ENCODE results near the gene EIF4EBP3. TPM values are rescaled to one million over a fixed set of nuclear protein-coding genes. Genes with fewer than 3 reads are reported as not detected.
A peak's percentile ranks its signal among the peaks of the same experiment; 100 is the strongest.

The EIF4EBP3 gene
- total and polyA plus RNA-seq, 10 of the 15 experiments (the other 5 are each of a cell fraction or from before 2014, with no cell fraction given), result 3.5 to 16.1 (median 6.2) TPM

DNA sequence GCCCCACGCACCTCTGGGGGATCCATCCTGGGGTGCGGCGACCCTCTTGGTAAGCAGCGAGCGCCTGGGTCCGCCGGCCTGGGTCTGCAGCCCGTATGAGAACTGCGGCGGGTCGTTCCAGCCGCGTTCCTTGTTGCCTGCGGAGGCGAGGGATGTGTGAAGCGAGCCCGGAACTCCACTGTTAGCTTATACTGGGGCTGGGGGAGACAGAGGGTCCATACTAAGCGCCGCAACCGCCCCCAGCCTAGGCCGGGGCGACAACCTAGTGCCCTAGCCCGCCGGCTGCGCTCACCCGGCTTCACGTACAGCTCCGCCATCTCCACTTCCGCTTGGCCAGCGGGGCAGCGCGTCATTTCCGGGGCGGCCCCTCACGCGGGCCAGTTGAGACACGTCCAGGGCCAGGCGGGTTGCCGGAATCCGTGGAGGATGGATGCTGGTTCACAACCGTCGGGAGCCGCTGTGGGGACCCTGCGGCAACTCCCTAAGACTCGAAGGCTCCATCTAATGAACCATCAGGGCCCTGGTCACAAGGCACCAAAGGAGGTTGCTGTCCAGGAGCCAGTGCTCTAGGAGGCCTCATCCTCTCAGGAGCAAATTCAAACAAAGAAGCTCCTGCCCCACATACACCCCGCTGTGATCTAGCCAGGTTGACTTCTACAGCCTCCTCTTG, 9.8 kb downstream of the EIF4EBP3 start, which contains the start of gene SRA1:
Gene SRA1 (minus strand): TSS at position 338 of the 670 bp plus-strand sequence. CDS start 21 bp downstream, at position 317.
- no TSS peak for BruUV-seq (replicated peaks)
- FAIRE-seq (no peak), DNase-seq (ENCODE audit: low read depth, low spot score) (peak; percentile 60), ATAC-seq (peak; percentile 93)
- peaks cover 0 to 6% of the 10 kb centered on the region in 2 experiments; a peak in 2 of 4 replicates for H3K36me3 ChIP-seq (ENCODE audit: control insufficient read depth in 2 of 2, insufficient read depth in 2 of 2, low read length in 1 of 2)
- peak within 1 kb of the TSS; percentile 95 for H3K27ac ChIP-seq (ENCODE audit: control insufficient read depth, insufficient read depth)
- intact Hi-C loops (cut with micrococcal nuclease; ENCODE audit: unreplicated experiment) (loop anchor here (2.0 kb wide), 1 partner anchor 24 kb away; no protein-coding TSS in a partner anchor), in situ Hi-C loops (cut with MboI) (no loop called here)
- H4K20me1 ChIP-seq (ENCODE audit: control insufficient read depth, insufficient read depth), result no peaks in the 10 kb centered on the region
- peak within 1 kb of the TSS; percentile 89 for H3K9ac ChIP-seq (ENCODE audit: control insufficient read depth, insufficient read depth, low read length)
- ChIA-PET SMC1A (ENCODE audit: uncharacterized antibody, unreplicated experiment) (interaction anchor here (0.7 to 2.5 kb wide), 6 partner anchors 9 to 154 kb away, joined by 3 to 11 read pairs (median 6); partner anchors contain the start of gene EIF4EBP3), POLR2A (interaction anchor here (1.2 to 3.6 kb wide), 6 partner anchors 9 to 156 kb away, joined by 3 to 23 read pairs (median 10); partner anchors contain the start of genes ANKHD1, EIF4EBP3, IK and NDUFA2), CTCF (interaction anchor here (0.9 to 1.6 kb wide), 4 partner anchors 9 to 185 kb away, joined by 3 to 9 read pairs (median 4); partner anchors contain the start of gene EIF4EBP3), RAD21 (ENCODE audit: unreplicated experiment) (interaction anchor here (0.6 to 1.3 kb wide), 5 partner anchors 9 to 156 kb away, joined by 3 to 7 read pairs (median 3); partner anchors contain the start of genes ANKHD1 and EIF4EBP3)
- H3K79me2 ChIP-seq (ENCODE audit: control insufficient read depth, insufficient read depth, low read length), result peaks cover 49% of the 10 kb centered on the region
- peak within 1 kb of the TSS; percentile 91 for H3K4me3 ChIP-seq
- H3K4me1 ChIP-seq (ENCODE audit: control insufficient read depth, insufficient read depth, low read length), result peaks cover 22% of the 10 kb centered on the region
- no peaks in the 10 kb centered on the region for H3K27me3 ChIP-seq (replicated peaks in 1 of 2; ENCODE audit: control insufficient read depth in 2 of 2, insufficient read depth in 2 of 2, low read length in 1 of 2)
- H3K9me3 ChIP-seq (replicated peaks; ENCODE audit: control insufficient read depth, insufficient read depth, low read length), result no peaks in the 10 kb centered on the region
- WGBS (ENCODE audit: insufficient coverage, insufficient replicate concordance, low lambda C conversion rate, missing lambda C conversion rate), result under 1% methylated on average over 44 of the region's 46 CpGs
- peak within 1 kb of the TSS; percentile 79 for H2AFZ ChIP-seq (ENCODE audit: control insufficient read depth, low read depth, low read length)
- peak within 1 kb of the TSS; percentile 97 for H3K4me2 ChIP-seq (ENCODE audit: control insufficient read depth, insufficient read depth)
- TF ChIP-seq BRCA1 (IDR thresholded peaks at IDR 0.05; ENCODE audit: low read depth, low read length) (no peak), USF1 (IDR thresholded peaks at IDR 0.05; ENCODE audit: borderline replicate concordance, extremely low read length, insufficient read depth, low read depth, low read length) (peak; percentile 33), CHD2 (IDR thresholded peaks at IDR 0.05; ENCODE audit: borderline replicate concordance, low read depth, low read length) (no peak), BCLAF1 (IDR thresholded peaks at IDR 0.05) (no peak), POU2F2 (IDR thresholded peaks at IDR 0.05; ENCODE audit: borderline replicate concordance, low read depth, low read length) (peak; percentile 91; the same call in 2 of the 3 replicates), MLLT1 (IDR thresholded peaks at IDR 0.05) (peak; percentile 59; the same call in 1 of the 2 replicates), SMAD5 (IDR thresholded peaks at IDR 0.05; ENCODE audit: low read depth) (peak; percentile 76), ZBTB40 (IDR thresholded peaks at IDR 0.05; ENCODE audit: borderline replicate concordance) (peak; percentile 89)
- TF ChIP-seq, protein P1, sequence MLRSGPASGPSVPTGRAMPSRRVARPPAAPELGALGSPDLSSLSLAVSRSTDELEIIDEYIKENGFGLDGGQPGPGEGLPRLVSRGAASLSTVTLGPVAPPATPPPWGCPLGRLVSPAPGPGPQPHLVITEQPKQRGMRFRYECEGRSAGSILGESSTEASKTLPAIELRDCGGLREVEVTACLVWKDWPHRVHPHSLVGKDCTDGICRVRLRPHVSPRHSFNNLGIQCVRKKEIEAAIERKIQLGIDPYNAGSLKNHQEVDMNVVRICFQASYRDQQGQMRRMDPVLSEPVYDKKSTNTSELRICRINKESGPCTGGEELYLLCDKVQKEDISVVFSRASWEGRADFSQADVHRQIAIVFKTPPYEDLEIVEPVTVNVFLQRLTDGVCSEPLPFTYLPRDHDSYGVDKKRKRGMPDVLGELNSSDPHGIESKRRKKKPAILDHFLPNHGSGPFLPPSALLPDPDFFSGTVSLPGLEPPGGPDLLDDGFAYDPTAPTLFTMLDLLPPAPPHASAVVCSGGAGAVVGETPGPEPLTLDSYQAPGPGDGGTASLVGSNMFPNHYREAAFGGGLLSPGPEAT (IDR thresholded peaks at IDR 0.05; ENCODE audit: low read depth), result peak; percentile 81

Data from GM12878 (cell line).